ENCODE measurements around the gene ATAD2B. TPM values are rescaled to one million over a fixed set of nuclear protein-coding genes. Genes with fewer than 3 reads are reported as not detected.
A peak's percentile ranks its signal among the peaks of the same experiment; 100 is the strongest.

ATAD2B gene
- total RNA-seq, 1 experiment from 2014 or later, result 28.5 TPM

- intact Hi-C loops (cut with micrococcal nuclease; ENCODE audit: unreplicated experiment), result no loop called here
- H3K9me3 ChIP-seq (ENCODE audit: low read depth, low read length, poor library complexity, severe bottlenecking), result peaks cover 6% of the 10 kb centered on the region
- no peak for DNase-seq (ENCODE audit: low spot score)
- POLR2A ChIA-PET (ENCODE audit: low non-redundant PET), result no interaction called here
- CTCF ChIA-PET, result no interaction called here
- TF ChIP-seq EZH2 (IDR thresholded peaks at IDR 0.05; ENCODE audit: borderline replicate concordance, low read depth, low read length, poor library complexity, severe bottlenecking), result no peak
- TF ChIP-seq CTCF (conservative IDR thresholded peaks at IDR 0.05; ENCODE audit: low read depth, low read length), result no peak
- BruUV-seq (replicated peaks), result no TSS peak
- H3K4me3 ChIP-seq (ENCODE audit: low read depth, low read length, poor library complexity, severe bottlenecking), result no peak overlapping the region
- H3K36me3 ChIP-seq (ENCODE audit: insufficient read depth, low read length, poor library complexity, severe bottlenecking), result peaks cover 5% of the 10 kb centered on the region
- no peak overlapping the region for H3K27ac ChIP-seq (ENCODE audit: low read depth, low read length, poor library complexity, severe bottlenecking)
- no peaks in the 10 kb centered on the region for H3K27me3 ChIP-seq (replicated peaks; ENCODE audit: insufficient read depth, low read depth, low read length, poor library complexity)
- peaks cover 22% of the 10 kb centered on the region for H3K4me1 ChIP-seq (ENCODE audit: insufficient read depth, low read length, poor library complexity, severe bottlenecking)
Measured at GRCh38 chr2:23699580-23699925, 227.4 kb downstream of the ATAD2B start.

- ChIA-PET CTCF (no interaction called here), POLR2A (ENCODE audit: low non-redundant PET) (interaction anchor here (0.6 kb wide), 1 partner anchor 61 kb away, joined by 4 read pairs; no protein-coding TSS in a partner anchor)
- H3K27ac ChIP-seq (ENCODE audit: low read depth, low read length, poor library complexity, severe bottlenecking), result peak overlapping the region; percentile 47
Measured at GRCh38 chr2:23698721-23699579, 228.0 kb downstream of the ATAD2B start.

More at GRCh38 chr2:23698721-23699579, 228.0 kb downstream of the ATAD2B start:
- BruUV-seq (replicated peaks), result no TSS peak
- TF ChIP-seq EZH2 (IDR thresholded peaks at IDR 0.05; ENCODE audit: borderline replicate concordance, low read depth, low read length, poor library complexity, severe bottlenecking) (no peak), CTCF (conservative IDR thresholded peaks at IDR 0.05; ENCODE audit: low read depth, low read length) (no peak)
- H3K9me3 ChIP-seq (ENCODE audit: low read depth, low read length, poor library complexity, severe bottlenecking), result peaks cover 6% of the 10 kb centered on the region
- peaks cover 5% of the 10 kb centered on the region for H3K36me3 ChIP-seq (ENCODE audit: insufficient read depth, low read length, poor library complexity, severe bottlenecking)
- intact Hi-C loops (cut with micrococcal nuclease; ENCODE audit: unreplicated experiment), result no loop called here
- DNase-seq (ENCODE audit: low spot score), result peak; percentile 93
- no peaks in the 10 kb centered on the region for H3K27me3 ChIP-seq (replicated peaks; ENCODE audit: insufficient read depth, low read depth, low read length, poor library complexity)
- H3K4me3 ChIP-seq (ENCODE audit: low read depth, low read length, poor library complexity, severe bottlenecking), result no peak overlapping the region
- H3K4me1 ChIP-seq (ENCODE audit: insufficient read depth, low read length, poor library complexity, severe bottlenecking), result peaks cover 22% of the 10 kb centered on the region

Other genes starting within 250 kb of the ATAD2B start
- gene UBXN2A, start 13.3 kb upstream of the ATAD2B start, total RNA-seq (2021), result 18.3 and 18.6 TPM in 2 replicates
- 0.42 TPM in 1 of 2 replicates, not detected in the other for gene MFSD2B, start 83.0 kb upstream of the ATAD2B start, total RNA-seq (2021)
- 26.6 and 30.8 TPM in 2 replicates for gene WDCP, start 120.3 kb upstream of the ATAD2B start, total RNA-seq (2021)
- 2.9 and 3.7 TPM in 2 replicates for gene FKBP1B, start 122.6 kb upstream of the ATAD2B start, total RNA-seq (2021)
- gene SF3B6, start 149.2 kb upstream of the ATAD2B start, total RNA-seq (2021), result 123 and 130 TPM in 2 replicates
- gene TP53I3, start 157.7 kb upstream of the ATAD2B start, total RNA-seq (2021), result 2.8 and 3.0 TPM in 2 replicates
- gene PFN4, start 196.2 kb upstream of the ATAD2B start, total RNA-seq (2021), result 0.94 TPM in 1 of 2 replicates, not detected in the other
- 6.8 and 11.3 TPM in 2 replicates for gene FAM228B, start 196.3 kb upstream of the ATAD2B start, total RNA-seq (2021)
- 0.17 TPM in 1 of 2 replicates, not detected in the other for gene FAM228A, start 247.9 kb upstream of the ATAD2B start, total RNA-seq (2021)

Measured in A673 (cell line).